Neural progenitor cell (in vitro differentiated cells): Measurements from ENCODE around the gene NEDD4. TPM values are rescaled to one million over a fixed set of nuclear protein-coding genes. Genes with fewer than 3 reads are reported as not detected.

Source experiments
- DNase-seq: peaks from one replicate; pipeline ENCODE4 v3.0.0-alpha.2; 2016; ENCODE audit warnings: low spot score
- H2AFZ ChIP-seq: fragments of 200-600 bp; sonication (generic); replicated peaks from 2 replicates; pipeline ENCODE4 v1.6.1; 2016; ENCODE audit warnings: antibody characterized with exemption
- H3F3A ChIP-seq: fragments of 200-600 bp; sonication (generic); 2 replicates; pipeline ENCODE4 v1.6.1; 2016; ENCODE audit warnings: antibody characterized with exemption, low read depth
- H3K27ac ChIP-seq: fragments of 200-600 bp; sonication (generic); 2 replicates; pipeline ENCODE4 v1.5.1; 2016; ENCODE audit warnings: mild to moderate bottlenecking
- H3K27me3 ChIP-seq: fragments of 200-600 bp; sonication (generic); 2 replicates; pipeline ENCODE4 v1.6.1; 2016; ENCODE audit warnings: mild to moderate bottlenecking, moderate library complexity
- H3K36me3 ChIP-seq: fragments of 200-600 bp; sonication (generic); 2 replicates; pipeline ENCODE4 v1.5.1; 2016
- H3K4me1 ChIP-seq: fragments of 200-600 bp; sonication (generic); 2 replicates; pipeline ENCODE4 v1.6.1; 2016; ENCODE audit warnings: mixed run types
- H3K4me2 ChIP-seq: fragments of 200-600 bp; sonication (generic); 2 replicates; pipeline ENCODE4 v1.6.1; 2016
- H3K4me3 ChIP-seq: fragments of 200-600 bp; sonication (generic); 2 replicates; pipeline ENCODE4 v1.5.1; 2016
- H3K79me2 ChIP-seq: fragments of 200-600 bp; sonication (generic); 2 replicates; pipeline ENCODE4 v1.6.1; 2016; ENCODE audit warnings: low read depth
- H3K9ac ChIP-seq: fragments of 200-600 bp; sonication (generic); 2 replicates; pipeline ENCODE4 v1.6.1; 2016
- H3K9me3 ChIP-seq: fragments of 200-600 bp; sonication (generic); 2 replicates; pipeline ENCODE4 v1.5.1; 2016; ENCODE audit warnings: low read depth
- H4K20me1 ChIP-seq: fragments of 200-600 bp; sonication (generic); 2 replicates; pipeline ENCODE4 v1.6.1; 2016; ENCODE audit warnings: low read depth
- H3K27ac Mint-ChIP-seq: 3 replicates; pipeline ENCODE4 v1.8.0; 2021; ENCODE audit warnings: mixed read lengths
- H3K27me3 Mint-ChIP-seq: 2 replicates; pipeline ENCODE4 v1.8.0; 2022; ENCODE audit warnings: low read depth, mild to moderate bottlenecking, inconsistent platforms, moderate library complexity, mixed read lengths; ENCODE audit not compliant: insufficient read depth
- H3K36me3 Mint-ChIP-seq: 3 replicates; pipeline ENCODE4 v1.8.0; 2021; ENCODE audit warnings: mixed read lengths
- H3K4me1 Mint-ChIP-seq: 3 replicates; pipeline ENCODE4 v1.8.0; 2021; ENCODE audit warnings: mixed read lengths
- H3K4me3 Mint-ChIP-seq: 3 replicates; pipeline ENCODE4 v1.8.0; 2021; ENCODE audit warnings: mild to moderate bottlenecking, moderate library complexity, mixed read lengths
- H3K9me3 Mint-ChIP-seq: 3 replicates; pipeline ENCODE4 v1.8.0; 2020; ENCODE audit warnings: mixed read lengths
- EZH2 ChIP-seq: fragments of 200-600 bp; sonication (generic); IDR thresholded peaks from 2 replicates; pipeline ENCODE4 v1.6.1; 2017; ENCODE audit warnings: antibody characterized with exemption, mild to moderate bottlenecking, moderate library complexity
- EZH2phosphoT487 ChIP-seq: fragments of 200-600 bp; sonication (generic); IDR thresholded peaks from 2 replicates; pipeline ENCODE4 v1.6.1; 2017; ENCODE audit warnings: antibody characterized with exemption
- total RNA-seq: library from RNA; depleted of rRNA; stranded (reverse); fragments of >200 nt; gene quantifications from 2 replicates; pipeline ENCODE4 v1.2.3, GENCODE V29; 2015; ENCODE audit warnings: low replicate concordance
- TF ChIP-seq, protein P1 (sequence below): fragments of 200-600 bp; sonication (generic); IDR thresholded peaks from 2 replicates; pipeline ENCODE4 v1.5.1; 2017; ENCODE audit warnings: antibody characterized with exemption, mild to moderate bottlenecking

Gene NEDD4
- total RNA-seq, 1 donor from 2014 or later, result 36.7 TPM

DNA sequence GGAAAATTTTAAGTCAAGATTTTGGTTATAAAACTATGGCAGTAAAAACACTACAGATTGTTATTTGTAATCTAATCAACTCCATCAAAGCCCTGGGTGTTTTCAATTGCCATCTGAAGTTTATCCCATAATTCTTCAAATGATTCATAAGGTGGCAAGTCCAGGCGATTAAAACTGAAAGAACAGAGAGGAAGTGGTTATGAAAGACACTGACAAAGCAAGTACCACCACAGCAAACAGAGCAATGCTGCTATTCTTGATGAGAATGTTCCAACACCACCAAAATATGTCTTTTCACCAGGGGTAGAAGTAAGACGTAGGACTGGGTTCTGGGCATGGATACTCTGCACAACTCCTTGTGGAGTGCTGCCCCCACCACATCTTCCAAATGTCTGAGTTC is 163.6 kb downstream of the NEDD4 start:
- Mint-ChIP-seq H3K36me3 (peaks cover 2% of the 10 kb centered on the region), H3K27ac (no peak overlapping the region), H3K4me3 (no peak overlapping the region), H3K27me3 (peaks cover 2% of the 10 kb centered on the region), H3K9me3 (no peaks in the 10 kb centered on the region), H3K4me1 (no peaks in the 10 kb centered on the region)
- TF ChIP-seq EZH2 (no peak), EZH2phosphoT487 (no peak)
- TF ChIP-seq, protein P1, sequence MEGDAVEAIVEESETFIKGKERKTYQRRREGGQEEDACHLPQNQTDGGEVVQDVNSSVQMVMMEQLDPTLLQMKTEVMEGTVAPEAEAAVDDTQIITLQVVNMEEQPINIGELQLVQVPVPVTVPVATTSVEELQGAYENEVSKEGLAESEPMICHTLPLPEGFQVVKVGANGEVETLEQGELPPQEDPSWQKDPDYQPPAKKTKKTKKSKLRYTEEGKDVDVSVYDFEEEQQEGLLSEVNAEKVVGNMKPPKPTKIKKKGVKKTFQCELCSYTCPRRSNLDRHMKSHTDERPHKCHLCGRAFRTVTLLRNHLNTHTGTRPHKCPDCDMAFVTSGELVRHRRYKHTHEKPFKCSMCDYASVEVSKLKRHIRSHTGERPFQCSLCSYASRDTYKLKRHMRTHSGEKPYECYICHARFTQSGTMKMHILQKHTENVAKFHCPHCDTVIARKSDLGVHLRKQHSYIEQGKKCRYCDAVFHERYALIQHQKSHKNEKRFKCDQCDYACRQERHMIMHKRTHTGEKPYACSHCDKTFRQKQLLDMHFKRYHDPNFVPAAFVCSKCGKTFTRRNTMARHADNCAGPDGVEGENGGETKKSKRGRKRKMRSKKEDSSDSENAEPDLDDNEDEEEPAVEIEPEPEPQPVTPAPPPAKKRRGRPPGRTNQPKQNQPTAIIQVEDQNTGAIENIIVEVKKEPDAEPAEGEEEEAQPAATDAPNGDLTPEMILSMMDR, result no peak
- Histone ChIP-seq H3K79me2 (no peaks in the 10 kb centered on the region), H3K27me3 (no peaks in the 10 kb centered on the region), H3F3A (no peaks in the 10 kb centered on the region), H4K20me1 (no peaks in the 10 kb centered on the region), H3K9me3 (no peaks in the 10 kb centered on the region), H3K4me2 (no peak overlapping the region), H3K27ac (no peak overlapping the region), H2AFZ (no peak overlapping the region), H3K9ac (no peak overlapping the region), H3K4me1 (no peaks in the 10 kb centered on the region), H3K36me3 (no peaks in the 10 kb centered on the region), H3K4me3 (no peak overlapping the region)
- DNase-seq, result no peak

DNA sequence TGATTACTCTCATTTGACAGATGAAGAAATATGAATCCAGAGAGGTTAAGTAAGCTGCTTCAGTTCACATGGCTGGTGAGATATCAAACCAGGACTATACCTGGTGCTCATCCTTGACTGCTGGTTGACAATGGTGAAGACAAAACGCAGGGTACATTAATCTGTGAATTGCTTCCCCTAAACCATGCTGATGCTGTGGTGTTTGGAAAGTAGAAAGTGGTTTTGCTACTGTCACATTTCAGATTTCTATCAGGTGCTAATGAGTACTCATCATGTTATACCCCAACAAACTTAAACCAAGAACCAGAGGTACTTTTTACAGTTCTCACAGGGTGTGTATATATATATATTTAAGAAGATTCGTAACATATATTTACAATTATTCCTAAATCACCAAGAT is 165.5 kb downstream of the NEDD4 start:
- peak overlapping the region; percentile 22 for H3K9ac ChIP-seq
- H3K4me3 ChIP-seq, result no peak overlapping the region
- no peak overlapping the region for H3K27ac ChIP-seq
- no peaks in the 10 kb centered on the region for H3K27me3 ChIP-seq
- no peak for DNase-seq
- no peaks in the 10 kb centered on the region for H3K36me3 ChIP-seq
- Mint-ChIP-seq H3K4me1 (peaks cover 3% of the 10 kb centered on the region), H3K9me3 (no peaks in the 10 kb centered on the region), H3K4me3 (no peak overlapping the region), H3K36me3 (peaks cover 2% of the 10 kb centered on the region), H3K27ac (no peak overlapping the region), H3K27me3 (peaks cover 2% of the 10 kb centered on the region)
- H3K4me1 ChIP-seq, result no peaks in the 10 kb centered on the region
- H3K79me2 ChIP-seq, result no peaks in the 10 kb centered on the region
- H3K4me2 ChIP-seq, result no peak overlapping the region
- TF ChIP-seq EZH2phosphoT487 (no peak), EZH2 (no peak)
- TF ChIP-seq, protein P1, result no peak
- no peaks in the 10 kb centered on the region for H3K9me3 ChIP-seq
- H2AFZ ChIP-seq, result no peak overlapping the region
- H3F3A ChIP-seq, result no peaks in the 10 kb centered on the region
- no peaks in the 10 kb centered on the region for H4K20me1 ChIP-seq

DNA sequence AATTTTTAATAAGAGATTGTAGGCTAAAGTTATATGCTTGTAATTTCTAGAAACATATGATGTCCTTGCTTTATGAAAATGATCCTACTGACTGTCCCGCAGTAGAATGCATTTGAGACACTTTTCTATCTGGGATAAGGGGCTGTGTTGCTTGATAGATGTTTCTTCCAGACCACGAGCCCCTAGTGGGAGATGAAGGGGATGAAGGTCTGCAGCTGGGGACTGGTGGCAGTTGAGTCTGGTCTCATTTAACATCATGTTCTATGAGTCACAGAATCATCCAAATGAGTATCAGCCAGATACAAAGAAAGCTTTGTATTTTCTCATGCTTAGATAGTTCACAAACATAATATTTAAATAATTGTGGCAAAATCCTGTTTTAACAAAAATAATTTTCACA is 166.2 kb downstream of the NEDD4 start:
- H3K36me3 ChIP-seq, result no peaks in the 10 kb centered on the region
- H3K9ac ChIP-seq, result no peak overlapping the region
- Mint-ChIP-seq H3K4me1 (peaks cover 4% of the 10 kb centered on the region), H3K27me3 (peaks cover 2% of the 10 kb centered on the region), H3K9me3 (no peaks in the 10 kb centered on the region), H3K27ac (no peak overlapping the region), H3K36me3 (peaks cover 2% of the 10 kb centered on the region), H3K4me3 (no peak overlapping the region)
- H3K27ac ChIP-seq, result no peak overlapping the region
- no peaks in the 10 kb centered on the region for H4K20me1 ChIP-seq
- no peaks in the 10 kb centered on the region for H3F3A ChIP-seq
- no peaks in the 10 kb centered on the region for H3K4me1 ChIP-seq
- DNase-seq, result no peak
- no peak overlapping the region for H3K4me3 ChIP-seq
- no peak overlapping the region for H3K4me2 ChIP-seq
- H3K79me2 ChIP-seq, result no peaks in the 10 kb centered on the region
- TF ChIP-seq, protein P1, result peak; percentile 17
- TF ChIP-seq EZH2, result no peak
- no peaks in the 10 kb centered on the region for H3K9me3 ChIP-seq
- no peaks in the 10 kb centered on the region for H3K27me3 ChIP-seq
- H2AFZ ChIP-seq, result no peak overlapping the region
